HFF-Myc (cell line): Measurements from ENCODE around the gene MTRF1L.

Experiments used
- DNase-seq: peaks from one replicate; pipeline ENCODE4 v3.0.0-alpha.2; 2011; ENCODE audit warnings: low read depth; ENCODE audit errors: extremely low read depth
- H3K4me3 ChIP-seq: replicated peaks from 2 replicates; pipeline ENCODE4 v1.5.1; 2011; ENCODE audit warnings: low read depth, mild to moderate bottlenecking, control low read depth, low read length
- CTCF ChIP-seq: IDR thresholded peaks from 2 replicates; pipeline ENCODE4 v1.5.1; 2012; ENCODE audit warnings: mild to moderate bottlenecking, low read depth, low read length, control low read depth; ENCODE audit errors: missing control alignments

Gene MTRF1L

GRCh38 chr6:152941746-152942145 is 60.8 kb downstream of the MTRF1L start:
- DNase-seq, result no peak
- no peak for TF ChIP-seq CTCF
- no peak overlapping the region for H3K4me3 ChIP-seq
